Glutamatergic neuron (in vitro differentiated cells): ENCODE data around the gene XRCC1. TPM values are rescaled to one million over a fixed set of nuclear protein-coding genes. Genes with fewer than 3 reads are reported as not detected.
A peak's percentile ranks its signal among the peaks of the same experiment; 100 is the strongest.
"Not testable (repeated sequence)": the region's sequence is repeated elsewhere in the genome, so short reads cannot be mapped to it uniquely, and the experiment has no call there.

Experiments used
- DNase-seq: peaks from one replicate; pipeline ENCODE4 v3.0.0; 2022
- H3K27ac Mint-ChIP-seq: one replicate; pipeline ENCODE4 v1.8.0; 2020; ENCODE audit warnings: mild to moderate bottlenecking, mixed read lengths, inconsistent platforms; ENCODE audit not compliant: unreplicated experiment
- H3K27me3 Mint-ChIP-seq: one replicate; pipeline ENCODE4 v1.8.0; 2020; ENCODE audit warnings: mild to moderate bottlenecking, moderate library complexity, mixed read lengths, inconsistent platforms; ENCODE audit not compliant: unreplicated experiment
- H3K36me3 Mint-ChIP-seq: one replicate; pipeline ENCODE4 v1.8.0; 2020; ENCODE audit warnings: mild to moderate bottlenecking, mixed read lengths, inconsistent platforms; ENCODE audit not compliant: unreplicated experiment
- H3K4me1 Mint-ChIP-seq: one replicate; pipeline ENCODE4 v1.8.0; 2020; ENCODE audit warnings: mild to moderate bottlenecking, low read depth, mixed read lengths, inconsistent platforms; ENCODE audit not compliant: unreplicated experiment
- H3K4me3 Mint-ChIP-seq: one replicate; pipeline ENCODE4 v1.8.0; 2020; ENCODE audit warnings: mild to moderate bottlenecking, mixed read lengths, inconsistent platforms; ENCODE audit not compliant: unreplicated experiment
- H3K9me3 Mint-ChIP-seq: one replicate; pipeline ENCODE4 v1.8.0; 2020; ENCODE audit warnings: mild to moderate bottlenecking, moderate library complexity, mixed read lengths, inconsistent platforms; ENCODE audit not compliant: unreplicated experiment
- CTCF ChIP-seq: fragments of 200-600 bp; sonication (generic); IDR thresholded peaks from one replicate; pipeline ENCODE4 v1.5.0; 2021; ENCODE audit not compliant: partially characterized antibody, unreplicated experiment
- total RNA-seq: library from RNA; stranded (reverse); fragmentation: NEBNext Ultra II Directional; extraction: Animal tissue kit (Norgen Biotek cat#: 25700); gene quantifications from one replicate; pipeline ENCODE4 v1.2.1, GENCODE V29; 2021; ENCODE audit not compliant: unreplicated experiment

XRCC1 gene
- total RNA-seq, 1 donor from 2014 or later = 39.5 TPM

- TF ChIP-seq CTCF = no peak
- peaks cover 23% of the 10 kb centered on the region for H3K4me1 Mint-ChIP-seq
- H3K27ac Mint-ChIP-seq = no peak overlapping the region
These were observed 23.2 kb downstream of the XRCC1 start for GRCh38 chr19:43552198-43552450.

GRCh38 chr19:43551399-43552197 is 23.7 kb downstream of the XRCC1 start:
- DNase-seq = no peak
- Mint-ChIP-seq H3K27ac (peak overlapping the region; percentile 86), H3K9me3 (peaks cover 7% of the 10 kb centered on the region), H3K4me3 (peak overlapping the region; percentile 70), H3K36me3 (peaks cover 6% of the 10 kb centered on the region), H3K27me3 (peaks cover 10% of the 10 kb centered on the region), H3K4me1 (peaks cover 23% of the 10 kb centered on the region)
- no peak for TF ChIP-seq CTCF

More at GRCh38 chr19:43552198-43552450, 23.2 kb downstream of the XRCC1 start:
- Mint-ChIP-seq H3K9me3 (peaks cover 6% of the 10 kb centered on the region), H3K36me3 (peaks cover 6% of the 10 kb centered on the region), H3K4me3 (no peak overlapping the region), H3K27me3 (peaks cover 10% of the 10 kb centered on the region)
- no peak for DNase-seq

GRCh38 chr19:43548706-43549105 is 26.6 kb downstream of the XRCC1 start:
- Mint-ChIP-seq H3K27me3 (peaks cover 8% of the 10 kb centered on the region), H3K4me1 (peaks cover 12% of the 10 kb centered on the region), H3K4me3 (no peak overlapping the region), H3K27ac (peak overlapping the region; percentile 79), H3K9me3 (peaks cover 7% of the 10 kb centered on the region), H3K36me3 (peaks cover 6% of the 10 kb centered on the region)
- DNase-seq = no peak
- TF ChIP-seq CTCF = no peak

- Mint-ChIP-seq H3K4me1 (peaks cover 12% of the 10 kb centered on the region), H3K27ac (peak overlapping the region; percentile 55)
- not testable (repeated sequence) for H3K9me3 Mint-ChIP-seq, H3K36me3 Mint-ChIP-seq, DNase-seq, H3K4me3 Mint-ChIP-seq, H3K27me3 Mint-ChIP-seq
These were observed 27.4 kb downstream of the XRCC1 start for GRCh38 chr19:43547926-43548325.

- TF ChIP-seq CTCF = no peak
- Mint-ChIP-seq H3K36me3 (peaks cover 2% of the 10 kb centered on the region), H3K27me3 (peaks cover 8% of the 10 kb centered on the region), H3K9me3 (peaks cover 7% of the 10 kb centered on the region), H3K4me1 (peaks cover 9% of the 10 kb centered on the region), H3K4me3 (no peak overlapping the region), H3K27ac (no peak overlapping the region)
- DNase-seq = no peak
These were observed 28.7 kb downstream of the XRCC1 start for GRCh38 chr19:43546581-43546980.
